ENCODE data around the gene SCG2.

DNA sequence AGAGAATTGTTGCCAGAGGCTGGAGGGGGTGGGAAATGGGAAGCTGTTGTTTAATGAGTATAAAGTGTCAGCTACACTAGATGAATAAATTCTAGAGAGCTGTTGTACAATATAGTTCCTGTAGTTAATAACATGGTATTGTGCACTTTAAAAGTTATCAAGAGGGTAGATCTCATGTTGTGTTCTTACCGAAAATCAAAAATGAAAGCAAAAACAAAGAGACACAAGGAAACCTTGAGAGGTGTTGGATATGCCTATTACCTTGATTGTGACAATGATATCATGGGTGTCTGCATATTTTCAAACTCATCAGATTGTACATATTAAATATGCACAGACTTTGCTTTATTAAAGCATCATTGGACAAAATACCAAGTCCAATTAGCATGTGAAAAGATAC, 43.2 kb downstream of the SCG2 start:
- TF ChIP-seq POLR2A (IDR thresholded peaks at IDR 0.05) (no peak), POLR2AphosphoS5 (IDR thresholded peaks at IDR 0.05) (no peak)
- TF ChIP-seq, protein P1, sequence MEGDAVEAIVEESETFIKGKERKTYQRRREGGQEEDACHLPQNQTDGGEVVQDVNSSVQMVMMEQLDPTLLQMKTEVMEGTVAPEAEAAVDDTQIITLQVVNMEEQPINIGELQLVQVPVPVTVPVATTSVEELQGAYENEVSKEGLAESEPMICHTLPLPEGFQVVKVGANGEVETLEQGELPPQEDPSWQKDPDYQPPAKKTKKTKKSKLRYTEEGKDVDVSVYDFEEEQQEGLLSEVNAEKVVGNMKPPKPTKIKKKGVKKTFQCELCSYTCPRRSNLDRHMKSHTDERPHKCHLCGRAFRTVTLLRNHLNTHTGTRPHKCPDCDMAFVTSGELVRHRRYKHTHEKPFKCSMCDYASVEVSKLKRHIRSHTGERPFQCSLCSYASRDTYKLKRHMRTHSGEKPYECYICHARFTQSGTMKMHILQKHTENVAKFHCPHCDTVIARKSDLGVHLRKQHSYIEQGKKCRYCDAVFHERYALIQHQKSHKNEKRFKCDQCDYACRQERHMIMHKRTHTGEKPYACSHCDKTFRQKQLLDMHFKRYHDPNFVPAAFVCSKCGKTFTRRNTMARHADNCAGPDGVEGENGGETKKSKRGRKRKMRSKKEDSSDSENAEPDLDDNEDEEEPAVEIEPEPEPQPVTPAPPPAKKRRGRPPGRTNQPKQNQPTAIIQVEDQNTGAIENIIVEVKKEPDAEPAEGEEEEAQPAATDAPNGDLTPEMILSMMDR (IDR thresholded peaks at IDR 0.05 in 8 of 11, conservative IDR thresholded peaks at IDR 0.05 in 3 of 11): no peak

Measured in spleen (tissue), 7 donors.